CD4-positive, alpha-beta T cell treated with Interleukin-21 for 1 hour (primary cell): Measurements from ENCODE around the gene TMCO4.
A peak's percentile ranks its signal among the peaks of the same experiment; 100 is the strongest.

Experiments used
- DNase-seq: peaks from one replicate; pipeline ENCODE4 v3.0.0-alpha.2; 2020

TMCO4 gene

DNA sequence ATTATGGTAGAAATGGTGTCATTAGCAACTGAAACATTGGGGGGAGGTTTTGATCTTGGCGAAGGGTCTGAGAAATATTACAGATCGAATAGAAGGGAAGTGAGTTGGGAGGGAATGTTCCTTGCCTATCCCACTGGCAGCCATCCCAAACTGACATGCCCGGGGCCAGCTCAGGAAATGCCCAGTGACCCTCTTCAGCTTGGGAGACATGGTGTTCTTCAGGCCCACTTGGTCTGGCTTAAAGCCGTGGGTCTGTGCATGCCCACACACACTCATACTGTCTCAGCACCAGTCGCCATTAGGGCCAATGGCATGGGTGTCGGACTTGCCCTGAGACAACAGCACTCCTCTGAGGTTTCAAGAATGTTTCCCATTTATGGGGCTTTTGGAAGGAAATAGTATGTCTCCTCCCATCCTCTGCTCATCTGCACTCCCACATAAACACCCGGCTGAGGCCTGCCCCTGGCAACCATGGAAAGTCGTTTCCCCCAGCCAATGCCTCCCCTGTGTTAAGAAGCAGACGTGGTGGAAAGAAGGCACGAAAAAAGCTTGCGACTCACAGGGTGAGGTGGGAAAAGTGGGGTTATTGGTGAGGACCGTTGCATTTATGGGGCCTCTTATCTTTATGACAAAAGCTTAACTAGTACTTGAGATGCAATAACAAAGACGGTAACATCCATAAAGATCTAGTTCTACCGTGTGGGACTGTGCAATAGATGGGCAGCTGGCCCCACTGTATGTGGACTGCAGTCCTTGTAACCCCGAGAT is 13.3 kb upstream of the TMCO4 start:
- DNase-seq = no peak

DNA sequence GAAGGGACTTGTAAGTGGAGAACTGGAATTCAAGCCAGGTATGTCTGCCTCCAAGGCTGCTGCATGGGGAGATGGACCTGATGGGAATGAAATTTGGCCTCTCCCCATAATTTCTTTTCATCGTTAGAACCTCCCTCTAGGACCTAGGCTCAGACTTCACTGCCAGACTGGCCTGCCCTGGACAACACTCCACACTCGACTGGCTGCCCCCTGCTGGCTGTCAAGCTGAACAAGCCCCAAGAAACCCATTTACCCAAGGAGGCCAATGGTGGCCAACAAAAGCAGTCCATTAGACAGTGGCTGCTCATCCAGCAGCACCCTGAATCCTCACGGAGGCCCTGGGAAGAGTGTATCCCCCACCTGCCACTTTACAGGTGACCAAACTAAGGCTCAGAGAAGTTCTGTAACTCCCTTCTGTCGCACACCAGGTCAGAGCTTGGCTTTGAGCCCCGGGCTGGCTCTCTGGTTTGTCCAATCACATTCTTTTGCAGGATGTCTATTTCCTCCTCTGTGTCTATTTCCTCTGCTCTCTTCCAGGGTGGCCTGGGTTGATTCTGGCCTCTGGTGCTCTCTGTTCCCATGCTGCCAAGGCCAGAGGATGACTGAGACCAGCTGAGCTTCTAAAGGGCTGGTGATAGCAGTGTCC is 11.6 kb upstream of the TMCO4 start:
- peak; percentile 54 for DNase-seq

DNA sequence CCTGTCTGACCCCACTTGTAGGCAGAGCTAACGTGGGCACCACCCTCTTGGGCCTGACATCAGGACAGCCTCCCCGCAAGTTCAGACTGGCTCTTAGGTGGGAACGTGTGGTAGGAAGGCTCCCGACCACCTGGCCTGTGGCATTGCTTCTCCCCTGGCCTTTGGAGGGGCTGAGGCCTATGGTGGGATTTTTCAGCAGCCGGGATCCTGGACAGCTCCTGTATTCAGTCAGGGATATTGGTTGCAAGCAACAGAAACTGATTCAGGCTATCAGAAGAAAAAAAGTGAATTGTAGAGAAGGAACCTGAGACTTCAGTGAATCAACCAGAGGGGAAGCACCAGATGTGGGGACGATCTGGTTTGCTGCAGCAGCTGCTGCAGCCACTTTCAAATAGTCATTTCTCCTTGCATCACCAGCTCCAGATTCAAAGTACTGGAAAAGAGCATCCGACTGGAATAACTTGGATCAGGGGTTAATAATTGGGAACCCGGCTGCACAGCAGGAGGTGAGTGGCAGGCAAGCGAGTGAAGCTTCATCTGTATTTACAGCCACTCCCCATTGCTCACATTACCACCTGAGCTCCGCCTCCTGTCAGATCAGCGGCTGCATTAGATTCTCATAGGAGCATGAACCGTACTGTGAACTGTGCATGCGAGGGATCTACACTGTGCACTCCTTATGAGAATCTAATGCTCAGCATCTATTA is 9.5 kb upstream of the TMCO4 start:
- no peak for DNase-seq

DNA sequence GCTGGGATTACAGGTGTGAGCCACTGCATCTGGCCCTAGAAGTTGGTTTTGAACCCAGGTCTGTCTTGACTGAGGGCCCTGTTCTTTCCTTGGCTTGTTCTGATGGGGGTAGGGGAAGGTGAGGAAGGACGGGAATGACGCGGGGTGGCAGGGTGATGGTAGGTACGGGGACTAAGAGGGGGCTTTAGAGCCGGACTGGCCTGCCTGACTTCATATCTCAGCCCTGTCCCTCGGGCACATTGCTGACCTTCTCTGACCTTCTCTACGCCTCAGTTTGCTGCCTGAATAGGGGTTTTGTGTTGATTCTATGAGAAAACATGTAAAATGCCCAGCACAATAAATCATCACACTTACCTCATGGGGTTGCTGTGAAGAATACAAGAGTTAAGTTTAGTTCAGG is 8.6 kb upstream of the TMCO4 start:
- no peak for DNase-seq

DNA sequence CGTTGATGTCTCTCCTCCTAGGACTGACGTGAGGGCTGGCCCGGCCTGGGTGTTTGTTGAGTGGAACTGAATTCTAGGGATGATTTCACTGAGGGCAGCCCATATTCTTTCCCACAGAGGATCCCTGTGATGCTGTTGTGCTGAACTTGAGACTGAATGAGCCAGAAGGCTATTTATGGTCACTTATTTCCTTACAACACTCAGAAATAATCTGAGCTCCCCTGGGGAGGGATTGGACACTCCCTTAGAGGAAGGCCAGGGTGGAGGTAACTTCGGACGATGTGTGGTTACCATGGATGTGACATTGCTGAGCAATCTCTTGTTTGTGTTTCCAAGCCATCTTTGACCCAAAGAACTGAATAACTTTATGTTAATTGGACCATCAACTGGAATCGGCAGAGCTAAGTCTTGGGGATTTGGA is 5.1 kb upstream of the TMCO4 start:
- no peak for DNase-seq

DNA sequence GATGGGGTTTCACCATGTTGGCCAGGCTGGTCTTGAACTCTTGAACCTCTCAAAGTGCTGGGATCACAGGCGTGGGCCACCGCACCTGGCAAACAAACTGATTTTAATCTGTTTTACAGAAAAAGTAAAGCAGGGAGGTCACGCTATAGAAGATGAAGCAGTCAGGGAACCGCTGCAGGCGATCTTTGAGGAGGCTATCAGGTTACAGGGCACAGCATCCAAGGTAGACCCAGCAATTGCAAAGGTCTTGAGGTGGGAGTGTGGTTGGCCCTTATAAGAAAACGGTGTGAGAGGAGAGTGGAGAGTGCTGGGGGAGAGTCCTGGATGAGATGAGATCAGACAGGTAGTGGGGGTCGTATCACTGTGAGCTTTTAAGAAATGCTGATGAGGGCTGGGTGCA is 2.6 kb upstream of the TMCO4 start:
- DNase-seq = no peak

DNA sequence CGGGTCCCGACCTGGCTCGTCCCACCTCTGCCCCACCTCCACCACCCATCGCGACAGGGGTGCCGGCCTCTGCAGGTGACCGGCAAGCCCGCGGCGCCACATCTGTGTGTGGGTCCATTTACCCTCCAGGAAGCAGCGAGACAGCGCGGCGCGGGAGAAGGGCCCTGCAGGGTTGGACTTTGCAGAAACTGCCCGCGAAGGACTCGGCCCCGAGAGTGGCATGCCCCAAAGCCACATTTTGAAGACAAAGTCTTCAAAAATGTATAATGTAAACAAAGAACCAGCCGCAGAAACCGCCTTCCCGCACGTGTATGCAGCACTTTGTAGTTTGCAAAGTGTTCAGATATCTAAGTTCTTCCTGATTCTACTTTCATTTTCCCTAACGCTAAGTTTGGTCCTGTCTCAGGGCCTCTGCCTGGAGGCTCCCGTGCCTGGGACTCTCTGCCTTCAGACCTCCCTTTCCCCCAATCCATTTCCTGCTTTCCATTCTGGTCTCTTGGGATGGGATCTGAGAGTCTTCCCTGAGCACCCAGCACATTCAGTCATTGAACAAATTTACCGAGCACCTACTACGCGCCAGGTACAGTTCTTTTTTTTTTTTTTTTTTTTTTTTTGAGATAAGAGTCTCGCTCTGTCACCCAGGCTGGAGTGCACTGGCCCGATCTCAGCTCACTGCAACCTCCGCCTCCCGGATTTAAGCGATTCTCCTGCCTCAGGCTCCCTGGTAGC is 524 bp upstream of the TMCO4 start:
- peak; percentile 43 for DNase-seq

DNA sequence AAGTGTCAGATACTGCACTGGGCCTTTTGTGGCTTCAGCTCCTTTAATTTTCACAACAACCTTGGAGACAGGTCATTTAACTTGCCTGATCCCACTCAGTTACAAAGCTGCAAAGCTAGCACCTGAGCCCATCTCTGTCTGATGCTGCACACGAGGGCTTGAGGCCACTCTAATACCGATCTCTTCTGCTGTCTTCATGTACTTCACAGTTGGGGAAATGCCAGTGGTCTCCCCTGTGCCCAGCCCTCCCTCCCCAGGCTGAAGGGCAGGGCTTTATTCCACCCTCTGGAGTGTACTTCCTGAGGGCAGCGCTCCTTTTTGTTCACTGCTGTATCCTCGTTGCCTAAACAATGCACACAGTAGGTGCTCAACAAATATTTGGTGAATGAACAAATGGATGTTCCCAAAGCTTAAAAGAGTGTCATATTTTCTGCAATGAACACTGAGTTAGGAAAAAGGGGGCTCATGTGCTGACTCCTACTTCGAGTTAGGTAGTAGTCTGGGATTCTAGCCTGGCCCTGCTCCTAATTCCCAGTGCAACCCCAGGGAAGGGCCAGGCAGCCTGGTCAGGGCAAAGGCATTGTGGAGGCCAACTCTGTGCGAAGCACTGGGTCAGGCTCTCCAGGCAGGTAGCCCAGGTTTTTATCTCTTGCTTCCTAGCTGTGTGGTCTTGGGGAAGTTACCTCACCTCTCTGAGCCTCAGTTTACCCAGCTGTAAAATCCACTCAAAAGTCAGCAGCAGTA is 1.1 kb downstream of the TMCO4 start:
- DNase-seq = no peak

DNA sequence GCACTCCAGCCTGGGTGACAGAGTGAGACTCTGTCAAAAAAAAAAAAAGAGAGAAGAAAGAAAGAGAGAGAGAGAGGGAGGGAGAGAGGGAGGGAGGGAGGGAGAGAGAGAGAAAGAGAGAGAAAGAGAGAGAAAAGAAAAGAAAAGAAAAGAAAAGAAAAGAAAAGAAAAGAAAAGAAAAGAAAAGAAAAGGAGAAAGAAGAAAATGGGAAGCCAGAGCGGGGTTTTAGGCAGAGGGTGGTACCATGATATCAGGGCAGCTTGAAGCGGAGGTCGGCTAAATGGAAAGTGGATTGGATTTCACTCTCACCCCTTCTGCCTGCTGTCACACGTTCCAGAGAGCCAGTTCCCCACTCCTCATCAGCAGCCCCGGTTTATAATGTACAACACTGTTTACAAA is 1.9 kb downstream of the TMCO4 start:
- no peak for DNase-seq

DNA sequence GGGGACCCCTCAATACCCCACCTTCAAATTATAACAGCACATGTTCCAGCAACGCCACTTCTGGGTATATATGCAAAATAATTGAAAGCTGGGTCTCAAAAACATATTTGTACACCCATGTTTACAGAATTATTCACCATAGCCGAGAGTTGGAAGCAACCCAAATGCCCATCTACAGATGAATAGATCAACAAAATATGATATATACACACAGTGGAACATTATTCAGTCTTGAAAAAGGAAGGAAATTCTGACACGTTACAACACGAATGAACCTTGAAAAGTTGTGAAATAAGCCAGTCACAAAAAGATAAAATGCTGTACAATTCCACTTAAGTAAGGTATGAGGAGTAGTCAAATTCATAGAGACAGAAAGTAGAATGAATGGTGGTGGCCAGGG is 5.1 kb downstream of the TMCO4 start:
- peak; percentile 3 for DNase-seq

DNA sequence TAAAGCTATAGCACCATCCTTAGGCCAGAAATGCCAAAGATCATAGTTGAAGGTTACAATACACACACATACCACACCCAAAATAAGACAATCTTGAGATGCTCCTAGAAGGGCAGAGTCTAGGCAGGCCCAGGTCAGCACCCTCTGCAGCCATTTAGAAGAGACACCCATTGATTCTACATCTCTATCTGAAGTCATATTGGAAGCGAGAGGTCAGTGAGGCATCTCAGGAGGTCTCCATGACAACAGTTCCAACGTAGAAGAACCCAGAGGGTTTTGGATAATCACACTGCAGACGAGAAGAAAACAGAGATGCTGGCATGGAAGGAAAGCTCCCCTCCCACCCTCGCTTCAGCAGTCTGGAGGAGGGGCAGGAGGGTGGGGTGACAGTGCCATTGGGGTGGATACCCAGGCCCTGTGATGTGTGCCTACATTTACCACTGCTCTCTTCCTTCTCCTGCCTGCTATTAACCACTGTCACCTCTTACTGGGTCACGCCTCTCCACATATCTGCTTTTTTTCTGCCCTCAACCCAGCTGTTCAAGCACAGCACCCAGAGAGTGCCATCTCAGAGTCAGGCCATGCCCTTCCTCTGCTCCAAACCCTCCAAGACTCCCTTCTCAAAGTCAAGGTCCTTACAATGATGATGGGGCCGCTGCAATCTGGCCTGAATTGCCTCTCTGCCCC is 6.2 kb downstream of the TMCO4 start:
- DNase-seq = peak; percentile 6

DNA sequence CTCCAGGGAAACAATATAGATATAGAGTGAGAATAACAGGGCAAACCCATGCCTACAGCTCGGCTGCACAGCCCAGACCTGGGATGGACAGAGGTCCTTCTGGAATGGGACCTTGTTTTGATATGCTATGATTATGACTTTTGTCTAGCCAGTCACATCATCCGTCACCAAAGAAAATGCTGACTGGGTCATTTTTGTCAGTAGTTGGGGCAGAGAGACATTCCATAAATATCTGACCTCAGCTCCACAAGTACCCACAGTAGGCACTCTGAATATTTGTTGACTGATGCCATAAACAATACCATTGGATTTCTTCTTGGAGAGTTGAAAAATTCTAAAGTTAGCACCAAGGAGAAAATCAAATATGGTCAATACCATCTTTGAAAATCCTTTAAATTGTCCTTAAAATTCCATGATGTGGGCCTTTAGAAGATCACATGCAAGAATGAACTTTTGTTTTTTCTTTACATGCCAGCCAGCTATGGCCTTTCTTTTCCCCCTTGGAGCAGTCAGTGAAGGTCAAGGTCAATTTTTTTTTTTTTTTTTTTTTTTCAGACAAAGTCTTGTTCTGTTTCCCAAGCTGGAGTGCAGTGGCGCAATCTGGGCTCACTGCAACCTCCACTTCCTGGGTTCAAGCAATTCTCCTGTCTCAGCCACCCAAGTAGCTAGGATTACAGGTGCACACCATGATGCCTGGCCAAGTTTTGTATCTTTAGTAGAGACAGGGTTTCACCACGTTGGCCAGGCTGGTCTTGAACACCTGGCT is 7.3 kb downstream of the TMCO4 start:
- no peak for DNase-seq

DNA sequence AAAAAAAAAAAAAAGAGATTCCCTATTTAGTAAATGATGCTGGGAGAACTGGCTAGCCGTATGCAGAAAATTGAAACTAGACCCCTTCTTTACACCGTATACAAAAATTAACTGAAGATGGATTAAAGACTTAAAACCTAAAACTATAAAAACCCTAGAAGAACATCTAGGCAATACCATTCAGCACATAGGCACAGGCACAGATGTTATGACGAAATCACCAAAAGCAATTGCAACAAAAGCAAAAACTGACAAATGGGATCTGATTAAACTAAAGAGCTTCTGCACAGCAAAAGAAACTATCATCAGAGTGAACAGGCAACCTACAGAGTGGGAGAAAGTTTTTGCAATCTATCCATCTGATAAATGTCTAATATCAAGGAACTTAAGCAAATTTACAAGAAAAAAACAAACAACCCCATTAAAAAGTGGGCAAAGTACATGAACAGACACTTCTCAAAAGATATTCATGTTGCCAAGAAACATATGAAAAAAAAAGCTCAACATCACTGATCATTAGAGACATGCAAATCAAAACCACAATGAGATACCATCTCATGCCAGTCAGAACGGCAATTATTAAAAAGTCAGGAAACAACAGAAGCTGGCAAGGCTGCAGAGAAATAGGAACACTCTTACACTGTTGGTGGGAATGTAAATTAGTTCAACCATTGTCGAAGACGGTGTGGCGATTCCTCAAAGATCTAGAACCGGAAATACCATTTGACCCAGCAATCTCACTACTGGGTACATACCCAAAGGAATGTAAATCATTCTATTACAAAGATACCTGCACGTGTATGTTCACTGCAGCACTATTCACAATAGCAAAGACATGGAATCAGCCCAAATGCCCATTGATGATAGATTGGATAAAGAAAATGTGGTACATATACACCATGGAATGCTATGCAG is 9.4 kb downstream of the TMCO4 start:
- DNase-seq = peak; percentile 10

DNA sequence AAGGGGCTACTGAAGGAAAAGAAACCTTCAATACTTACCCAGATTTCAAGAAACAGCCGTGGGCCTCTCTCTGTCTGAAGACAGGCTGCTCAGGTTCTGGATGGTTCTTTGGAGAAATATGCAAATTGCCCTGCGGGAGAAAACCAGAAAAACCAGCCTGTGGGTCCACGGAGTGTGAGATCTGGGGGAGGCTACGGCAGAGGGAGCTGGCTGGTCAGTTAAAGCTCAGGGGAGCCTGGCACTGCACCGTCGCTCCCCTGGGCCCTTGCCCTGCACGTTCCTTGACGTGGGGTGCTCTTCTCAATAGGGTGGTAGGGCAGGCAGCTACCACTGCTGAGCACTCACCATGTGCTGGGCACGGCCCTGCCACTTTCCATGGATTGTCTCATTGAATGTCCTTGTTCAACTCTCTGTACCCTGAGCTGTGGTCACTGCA is 12.7 kb downstream of the TMCO4 start:
- DNase-seq = no peak

DNA sequence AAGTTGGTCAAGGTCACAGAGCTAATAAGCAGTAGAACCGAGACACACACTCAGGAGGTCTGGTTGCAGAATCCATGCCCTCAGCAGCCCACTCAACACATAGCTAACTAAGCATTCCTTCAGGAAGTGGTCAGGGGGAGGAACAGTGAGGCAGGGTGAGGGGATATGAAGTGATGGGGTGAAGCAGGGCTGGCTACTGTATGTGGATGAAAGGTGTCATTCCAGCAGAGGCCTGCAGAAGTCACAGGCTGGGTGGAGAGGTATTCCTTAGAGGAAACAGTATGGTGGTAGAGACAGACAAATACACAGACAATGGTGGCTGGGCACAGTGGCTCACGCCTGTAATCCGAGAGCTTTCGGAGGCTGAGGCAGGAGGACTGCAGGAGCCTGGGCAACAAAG is 14.1 kb downstream of the TMCO4 start:
- DNase-seq = no peak

DNA sequence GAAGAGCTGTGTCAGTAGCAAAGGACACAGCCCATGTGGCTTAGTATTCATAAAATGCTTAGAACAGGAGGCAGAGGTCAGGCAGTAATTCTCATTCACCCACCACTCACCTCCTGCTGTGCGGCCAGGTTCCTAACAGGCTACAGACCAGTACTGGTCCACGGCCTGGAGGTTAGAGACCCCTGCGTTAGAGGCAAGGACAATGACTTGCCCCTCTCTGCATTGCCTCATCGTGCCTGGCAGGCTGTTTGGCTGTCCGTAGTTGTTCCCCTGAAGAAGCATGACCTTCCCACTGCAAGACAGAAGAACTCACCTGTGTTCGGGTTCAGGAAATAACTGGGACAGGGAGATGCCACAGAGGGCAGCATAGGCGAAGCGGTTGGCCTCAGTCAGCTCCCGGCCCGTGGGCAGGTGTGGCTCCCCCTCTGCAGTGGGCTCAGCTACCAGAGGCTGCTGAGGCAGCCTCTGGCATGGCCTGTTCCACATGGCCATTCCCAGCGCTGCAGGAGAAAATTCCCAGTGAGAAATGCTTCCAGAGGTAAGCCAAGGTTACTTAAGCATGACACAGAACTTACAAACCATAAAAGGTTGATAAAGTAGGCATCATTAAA is 19.3 kb downstream of the TMCO4 start:
- no peak for DNase-seq

DNA sequence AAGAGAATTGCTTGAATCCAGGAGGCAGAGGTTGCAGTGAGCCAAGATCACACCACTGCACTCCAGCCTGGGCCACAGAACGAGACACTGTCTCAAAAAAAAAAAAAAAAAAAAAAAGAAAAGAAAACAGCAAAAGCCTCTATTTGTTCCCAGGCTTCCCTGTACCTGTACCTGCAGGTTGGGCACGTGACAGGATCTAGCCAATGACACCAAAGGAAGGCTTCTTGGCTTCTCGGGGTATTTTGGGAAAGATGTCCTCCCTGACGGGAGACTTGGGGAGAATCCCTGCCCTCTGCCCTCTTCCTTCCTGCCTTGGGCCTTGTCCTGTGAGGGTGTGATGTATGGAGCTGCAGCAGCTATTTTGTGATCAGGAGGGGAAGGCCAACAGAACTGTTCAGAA is 22.8 kb downstream of the TMCO4 start:
- no peak for DNase-seq

DNA sequence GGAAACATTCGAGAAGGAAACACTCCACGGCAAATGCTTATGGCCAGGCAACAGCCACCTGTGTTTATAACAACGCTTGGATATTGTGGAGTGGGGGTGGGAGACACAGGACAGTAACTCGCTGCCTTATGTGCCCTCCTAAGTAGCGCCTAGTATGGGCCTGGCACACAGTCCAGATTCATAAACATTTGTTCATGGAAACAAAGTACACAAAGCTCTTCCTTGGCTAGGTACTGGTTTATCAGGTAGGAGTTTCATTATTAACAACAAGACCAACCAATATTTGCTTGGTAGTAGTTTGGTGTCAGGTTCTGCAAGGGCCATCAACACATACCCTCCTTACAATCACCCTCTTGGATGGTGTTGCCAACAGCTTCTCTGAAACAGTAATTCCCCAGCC is 23.4 kb downstream of the TMCO4 start:
- no peak for DNase-seq

DNA sequence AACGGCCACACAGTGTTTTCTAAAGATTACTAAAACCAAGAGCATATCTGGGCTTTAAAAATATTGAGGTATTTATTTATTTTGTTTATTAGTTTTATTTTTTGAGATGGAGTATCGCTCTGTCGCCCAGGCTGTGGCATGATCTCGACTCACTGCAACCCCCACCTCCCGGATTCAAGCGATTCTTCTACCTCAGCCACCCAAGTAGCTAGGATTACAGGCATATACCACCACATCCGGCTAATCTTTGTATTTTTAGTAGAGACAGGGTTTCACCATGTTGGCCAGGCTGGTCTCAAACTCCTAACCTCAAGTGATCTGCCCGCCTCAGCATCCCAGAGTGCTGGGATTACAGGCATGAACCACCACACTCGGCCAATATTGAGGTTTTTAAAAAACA is 23.9 kb downstream of the TMCO4 start:
- DNase-seq = no peak

DNA sequence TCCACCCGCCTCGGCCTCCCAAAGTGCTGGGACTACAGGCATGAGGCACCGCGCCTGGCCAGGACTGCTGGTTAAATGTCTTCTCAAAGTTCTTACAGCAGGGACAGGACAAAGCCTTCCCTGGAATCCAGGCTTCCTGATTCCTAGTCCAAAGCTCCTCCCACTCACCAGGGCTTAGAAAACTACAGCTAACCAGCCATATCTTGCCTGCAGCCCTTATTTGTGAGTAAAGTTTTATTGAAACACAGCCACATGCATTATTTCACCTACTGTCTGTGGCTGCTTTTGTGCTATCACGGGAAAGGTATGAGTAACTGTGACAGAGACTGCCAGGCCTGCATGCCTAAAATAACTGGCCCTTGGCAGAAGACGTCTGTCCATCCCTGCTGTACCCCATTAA is 24.4 kb downstream of the TMCO4 start:
- no peak for DNase-seq
